B cell (primary cell): ENCODE results near the gene TGM3.

Source experiments
- CTCF ChIP-seq: fragments of 200-600 bp; IDR thresholded peaks from one replicate; pipeline ENCODE4 v1.8.0; 2022; ENCODE audit warnings: antibody characterized with exemption, mild to moderate bottlenecking
- EZH2 ChIP-seq: IDR thresholded peaks from 2 replicates; pipeline ENCODE4 v1.6.1; 2012; ENCODE audit warnings: borderline replicate concordance, low read depth, mild to moderate bottlenecking, moderate library complexity, low read length; ENCODE audit not compliant: insufficient read depth, poor library complexity, severe bottlenecking

GRCh38 chr20:2292416-2293110 is 3.2 kb upstream of the TGM3 start:
- TF ChIP-seq CTCF = no peak
- no peak for TF ChIP-seq EZH2
